K562 treated with DMSO at 1 percent for 48 hours (cell line): Measurements from ENCODE around the gene AGRP. TPM values are rescaled to one million over a fixed set of nuclear protein-coding genes. Genes with fewer than 3 reads are reported as not detected.

ENCODE experiments used
- total RNA-seq: library from RNA; unstranded; fragments of 300-600 nt; gene quantifications from 2 replicates; pipeline ENCODE4 v1.2.3, GENCODE V29; 2022; ENCODE audit warnings: low replicate concordance; ENCODE audit errors: extremely low read depth

Gene AGRP
- not detected in 2 replicates for total RNA-seq

GRCh38 chr16:67483150-67483549 is at the start of gene AGRP:
AGRP (minus strand) TSS chr16:67483547; CDS start chr16:67483398, 149 bp downstream.

GRCh38 chr16:67528222-67528869 is 45.0 kb upstream of the AGRP start, which contains the start of gene RIPOR1:
RIPOR1 (plus strand) TSS chr16:67528829; CDS start chr16:67538447, 9,618 bp downstream.

GRCh38 chr16:67480833-67481560 is 2.4 kb downstream of the AGRP start, which contains the start of gene ATP6V0D1:
ATP6V0D1 (minus strand) TSS chr16:67481157; CDS start chr16:67481086, 71 bp downstream.

Other genes starting within 250 kb of the AGRP start
- gene FHOD1, start 236.1 kb downstream of the AGRP start, total RNA-seq = not detected in 2 replicates
- not detected in 2 replicates for gene SLC9A5, start 234.6 kb downstream of the AGRP start, total RNA-seq
- gene PLEKHG4, start 204.0 kb downstream of the AGRP start, total RNA-seq = not detected in 2 replicates
- not detected in 2 replicates for gene KCTD19, start 156.8 kb downstream of the AGRP start, total RNA-seq
- not detected in 2 replicates for gene LRRC36, start 156.7 kb downstream of the AGRP start, total RNA-seq
- not detected in 2 replicates for gene TPPP3, start 90.0 kb downstream of the AGRP start, total RNA-seq
- not detected in 2 replicates for gene ZDHHC1, start 67.1 kb downstream of the AGRP start, total RNA-seq
- not detected in 2 replicates for gene HSD11B2, start 52.4 kb downstream of the AGRP start, total RNA-seq
- gene ATP6V0D1, start 2.4 kb downstream of the AGRP start, total RNA-seq = not detected in 2 replicates
- gene RIPOR1, start 45.3 kb upstream of the AGRP start, total RNA-seq = not detected in 2 replicates
- gene CTCF, start 79.0 kb upstream of the AGRP start, total RNA-seq = not detected in 2 replicates
- not detected in 2 replicates for gene CARMIL2, start 161.6 kb upstream of the AGRP start, total RNA-seq
- gene ACD, start 176.7 kb upstream of the AGRP start, total RNA-seq = not detected in 2 replicates
- gene PARD6A, start 177.4 kb upstream of the AGRP start, total RNA-seq = not detected in 2 replicates
- not detected in 2 replicates for gene ENKD1, start 183.2 kb upstream of the AGRP start, total RNA-seq
- gene C16orf86, start 183.3 kb upstream of the AGRP start, total RNA-seq = not detected in 2 replicates
- not detected in 2 replicates for gene GFOD2, start 235.8 kb upstream of the AGRP start, total RNA-seq